K562 treated with DMSO at 1 percent for 12 hours (cell line): ENCODE data around the gene CRPPA. TPM values are rescaled to one million over a fixed set of nuclear protein-coding genes. Genes with fewer than 3 reads are reported as not detected.

ENCODE experiments used
- total RNA-seq: library from RNA; unstranded; fragments of 300-600 nt; gene quantifications from 2 replicates; pipeline ENCODE4 v1.2.3, GENCODE V29; 2022; ENCODE audit not compliant: insufficient read depth

CRPPA gene
- 1.6 and 4.4 TPM in 2 replicates for total RNA-seq

GRCh38 chr7:16421333-16422102 is at the start of gene CRPPA:
CRPPA (minus strand) TSS chr7:16421538; CDS start chr7:16421322, 216 bp downstream.

GRCh38 chr7:16465469-16466361 is 44.4 kb upstream of the CRPPA start, which contains the start of gene SOSTDC1:
SOSTDC1 (minus strand) TSS chr7:16465738; CDS start chr7:16465668, 70 bp downstream.

Other genes with a start within 250 kb of the CRPPA start
- 11.4 and 22.5 TPM in 2 replicates for gene SOSTDC1, start 44.2 kb upstream of the CRPPA start, total RNA-seq
- gene LRRC72, start 105.3 kb upstream of the CRPPA start, total RNA-seq, result not detected in 2 replicates
- gene ANKMY2, start 224.2 kb upstream of the CRPPA start, total RNA-seq, result 21.9 and 108 TPM in 2 replicates
- gene BZW2, start 224.6 kb upstream of the CRPPA start, total RNA-seq, result 42.8 and 64.2 TPM in 2 replicates